HepG2 (cell line): ENCODE measurements around the gene ERC1. TPM values are rescaled to one million over a fixed set of nuclear protein-coding genes. Genes with fewer than 3 reads are reported as not detected.

Experiments
- BRD4 ChIP-seq: sonication (generic); formaldehyde crosslinking; IDR thresholded peaks from 2 replicates; pipeline ENCODE4 v1.4.0; 2020; ENCODE audit warnings: missing genetic modification reagents
- DDIT3 ChIP-seq: sonication (generic); formaldehyde crosslinking; IDR thresholded peaks from 2 replicates; pipeline ENCODE4 v1.4.0; 2020; ENCODE audit warnings: mild to moderate bottlenecking, missing genetic modification reagents
- FOSL2 ChIP-seq: sonication (generic); formaldehyde crosslinking; IDR thresholded peaks from 2 replicates; pipeline ENCODE4 v1.4.0; 2020; ENCODE audit warnings: missing genetic modification reagents
- HES4 ChIP-seq: sonication (generic); formaldehyde crosslinking; IDR thresholded peaks from 2 replicates; pipeline ENCODE4 v1.9.0; 2021; ENCODE audit warnings: mild to moderate bottlenecking, missing genetic modification reagents, borderline replicate concordance
- HINFP ChIP-seq: sonication (generic); formaldehyde crosslinking; IDR thresholded peaks from 2 replicates; pipeline ENCODE4 v1.4.0; 2020; ENCODE audit warnings: low read depth, mild to moderate bottlenecking, missing genetic modification reagents
- IKZF1 ChIP-seq: fragments of 450-650 bp; IDR thresholded peaks from 2 replicates; pipeline ENCODE4 v1.7.1; 2016
- NCOA5 ChIP-seq: sonication (generic); formaldehyde crosslinking; IDR thresholded peaks from 2 replicates; pipeline ENCODE4 v1.4.0; 2020; ENCODE audit warnings: missing genetic modification reagents
- NFATC3 ChIP-seq: sonication (generic); formaldehyde crosslinking; IDR thresholded peaks from 2 replicates; pipeline ENCODE4 v1.5.1; 2020; ENCODE audit warnings: mild to moderate bottlenecking, missing genetic modification reagents
- NONO ChIP-seq, 2 experiments: fragments of 450-650 bp in 1 of 2; sonication (generic) in 1 of 2; formaldehyde crosslinking in 1 of 2; IDR thresholded peaks in 1 of 2; conservative IDR thresholded peaks in 1 of 2; 2 replicates each; pipeline versions ENCODE4 v1.6.1 to v1.8.0; 2017 to 2022; ENCODE audit warnings: mild to moderate bottlenecking in 1 of 2, missing genetic modification reagents in 1 of 2, moderate library complexity in 1 of 2
- POLR2A ChIP-seq, 2 experiments: IDR thresholded peaks; 2 replicates each; pipeline ENCODE4 v1.6.1; 2011; ENCODE audit warnings: low read depth in 2 of 2, low read length in 2 of 2, mild to moderate bottlenecking in 1 of 2, moderate library complexity in 1 of 2; ENCODE audit not compliant: insufficient read depth in 1 of 2
- SMARCE1 ChIP-seq: fragments of 450-650 bp; IDR thresholded peaks from 2 replicates; pipeline ENCODE4 v1.6.1; 2017; ENCODE audit warnings: borderline replicate concordance
- ZC3H13 ChIP-seq: sonication (generic); formaldehyde crosslinking; IDR thresholded peaks from 2 replicates; pipeline ENCODE4 v1.8.1; 2023; ENCODE audit warnings: mild to moderate bottlenecking, missing genetic modification reagents, moderate library complexity
- ZIK1 ChIP-seq: sonication (generic); formaldehyde crosslinking; IDR thresholded peaks from 2 replicates; pipeline ENCODE4 v1.5.0; 2020; ENCODE audit warnings: mild to moderate bottlenecking, low read depth, missing genetic modification reagents, borderline replicate concordance
- ZNF138 ChIP-seq: sonication (generic); formaldehyde crosslinking; IDR thresholded peaks from 2 replicates; pipeline ENCODE4 v1.5.0; 2020; ENCODE audit warnings: mild to moderate bottlenecking, low read depth, missing genetic modification reagents
- ZNF207 ChIP-seq: fragments of 450-650 bp; IDR thresholded peaks from 2 replicates; pipeline ENCODE4 v1.6.1; 2016; ENCODE audit warnings: antibody characterized with exemption, borderline replicate concordance
- ZNF235 ChIP-seq: sonication (generic); formaldehyde crosslinking; IDR thresholded peaks from 2 replicates; pipeline ENCODE4 v1.8.1; 2023; ENCODE audit warnings: mild to moderate bottlenecking, missing genetic modification reagents, borderline replicate concordance
- ZNF431 ChIP-seq: sonication (generic); formaldehyde crosslinking; IDR thresholded peaks from 2 replicates; pipeline ENCODE4 v1.9.0; 2022; ENCODE audit warnings: missing genetic modification reagents, low read depth, mild to moderate bottlenecking, borderline replicate concordance
- ZNF550 ChIP-seq: sonication (generic); formaldehyde crosslinking; IDR thresholded peaks from 2 replicates; pipeline ENCODE4 v1.4.0; 2020; ENCODE audit warnings: mild to moderate bottlenecking, missing genetic modification reagents, borderline replicate concordance
- ZNF772 ChIP-seq: sonication (generic); formaldehyde crosslinking; IDR thresholded peaks from 2 replicates; pipeline ENCODE4 v1.5.0; 2020; ENCODE audit warnings: mild to moderate bottlenecking, missing genetic modification reagents
- ZSCAN12 ChIP-seq: sonication (generic); formaldehyde crosslinking; IDR thresholded peaks from 2 replicates; pipeline ENCODE4 v1.9.0; 2021; ENCODE audit warnings: mild to moderate bottlenecking, missing genetic modification reagents
- ZZZ3 ChIP-seq: sonication (generic); formaldehyde crosslinking; IDR thresholded peaks from 2 replicates; pipeline ENCODE4 v1.4.0; 2020; ENCODE audit warnings: missing genetic modification reagents, mild to moderate bottlenecking, borderline replicate concordance
- polyA plus RNA-seq, 8 experiments: library from polyadenylated mRNA; depleted of rRNA in 3 of 8; stranded (reverse) in 7 of 8; unstranded in 1 of 8; fragments of >200 nt; fragmentation: Illumina TruSeq in 4 of 8; extraction: Trizol in 4 of 8; gene quantifications; 2 replicates each; pipeline versions ENCODE4 v1.2.1 to v1.2.3, GENCODE V29; 2011 to 2016; ENCODE audit warnings: low read depth in 4 of 8, missing spikeins in 1 of 8, mixed read lengths in 1 of 8; ENCODE audit not compliant: insufficient read depth in 1 of 8
- total RNA-seq, 5 experiments: library from RNA; depleted of rRNA; stranded (reverse); fragments of >200 nt; fragmentation: Illumina TruSeq; extraction: Trizol; gene quantifications; 2 replicates each; pipeline ENCODE4 v1.2.3, GENCODE V29; 2016; ENCODE audit warnings: low read depth in 1 of 5
- TF ChIP-seq, protein P1 (sequence below): sonication (generic); formaldehyde crosslinking; IDR thresholded peaks from 2 replicates; pipeline ENCODE4 v1.4.0; 2020; ENCODE audit warnings: missing genetic modification reagents, borderline replicate concordance
- TF ChIP-seq, protein P2 (sequence below): sonication (generic); formaldehyde crosslinking; IDR thresholded peaks from 2 replicates; pipeline ENCODE4 v1.4.0; 2020; ENCODE audit warnings: missing genetic modification reagents, low read depth, mild to moderate bottlenecking, borderline replicate concordance

ERC1 gene
- total and polyA plus RNA-seq, 2 of the 13 experiments (the other 11 are each of a cell fraction or from before 2014, with no cell fraction given) = 6.1 to 12.4 TPM

DNA sequence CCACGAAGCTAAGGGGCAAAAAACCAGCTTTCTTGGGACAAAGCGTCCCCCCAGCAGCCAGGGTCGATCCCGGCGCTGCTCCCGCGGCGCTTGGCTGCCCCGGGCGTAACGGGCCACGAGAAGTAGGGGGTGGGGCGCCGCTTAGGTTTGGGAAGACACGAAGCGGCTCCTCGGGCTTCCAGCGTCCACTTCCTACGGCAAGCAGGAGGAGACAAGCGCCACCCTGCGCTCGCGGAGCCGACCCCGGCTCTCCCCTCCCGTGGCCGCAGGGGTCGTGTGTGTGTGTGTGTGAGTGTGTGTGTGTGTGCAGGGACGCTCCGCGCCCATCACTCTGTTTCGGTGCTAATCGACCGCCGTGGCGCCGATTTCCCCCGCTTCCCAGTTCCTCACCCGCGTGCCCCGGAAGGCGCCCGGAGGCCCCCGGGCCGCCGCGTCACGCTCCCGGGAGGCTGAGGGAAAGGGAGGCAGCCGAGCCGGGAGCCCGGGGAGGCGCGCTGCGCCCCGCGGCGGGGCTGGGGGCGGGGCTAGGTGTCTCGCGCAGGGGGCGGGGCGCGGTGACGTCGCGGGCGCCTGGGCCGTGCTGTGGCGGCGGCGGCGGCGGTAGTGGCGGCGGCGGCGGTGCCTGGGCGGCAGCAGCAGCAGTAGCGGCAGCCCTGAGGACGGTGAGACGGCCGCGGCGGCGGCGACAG lies at the start of gene ERC1 (continued):
- no peak for TF ChIP-seq NONO (IDR thresholded peaks at IDR 0.05)
- peak; percentile 82 for TF ChIP-seq NONO (CRISPR knock-in tag; conservative IDR thresholded peaks at IDR 0.05)
- 0 out of 2 replicates have a peak, but pooled peaks have one; percentile 78 for TF ChIP-seq ZNF550
- peak; percentile 26; the same call in 1 of the 2 replicates for TF ChIP-seq HINFP (CRISPR knock-in tag)
- TF ChIP-seq IKZF1 = no peak
- TF ChIP-seq ZC3H13 (CRISPR knock-in tag) = peak; percentile 75
- no peak for TF ChIP-seq ZNF235 (CRISPR knock-in tag)
- TF ChIP-seq ZSCAN12 (CRISPR knock-in tag) = 0 out of 2 replicates have a peak, but pooled peaks have one; percentile 65
- no peak; the same call in 1 of the 2 replicates for TF ChIP-seq ZNF138
- no peak for TF ChIP-seq ZNF207
- peak; percentile 78 for TF ChIP-seq ZNF772
- peak; percentile 80 to 85 for TF ChIP-seq POLR2A (IDR thresholded peaks at IDR 0.05; ENCODE audit: insufficient read depth in 1 of 2, low read depth in 2 of 2, low read length in 2 of 2)
- TF ChIP-seq NFATC3 (CRISPR knock-in tag) = no peak; the same call in 1 of the 2 replicates
- TF ChIP-seq, protein P1, sequence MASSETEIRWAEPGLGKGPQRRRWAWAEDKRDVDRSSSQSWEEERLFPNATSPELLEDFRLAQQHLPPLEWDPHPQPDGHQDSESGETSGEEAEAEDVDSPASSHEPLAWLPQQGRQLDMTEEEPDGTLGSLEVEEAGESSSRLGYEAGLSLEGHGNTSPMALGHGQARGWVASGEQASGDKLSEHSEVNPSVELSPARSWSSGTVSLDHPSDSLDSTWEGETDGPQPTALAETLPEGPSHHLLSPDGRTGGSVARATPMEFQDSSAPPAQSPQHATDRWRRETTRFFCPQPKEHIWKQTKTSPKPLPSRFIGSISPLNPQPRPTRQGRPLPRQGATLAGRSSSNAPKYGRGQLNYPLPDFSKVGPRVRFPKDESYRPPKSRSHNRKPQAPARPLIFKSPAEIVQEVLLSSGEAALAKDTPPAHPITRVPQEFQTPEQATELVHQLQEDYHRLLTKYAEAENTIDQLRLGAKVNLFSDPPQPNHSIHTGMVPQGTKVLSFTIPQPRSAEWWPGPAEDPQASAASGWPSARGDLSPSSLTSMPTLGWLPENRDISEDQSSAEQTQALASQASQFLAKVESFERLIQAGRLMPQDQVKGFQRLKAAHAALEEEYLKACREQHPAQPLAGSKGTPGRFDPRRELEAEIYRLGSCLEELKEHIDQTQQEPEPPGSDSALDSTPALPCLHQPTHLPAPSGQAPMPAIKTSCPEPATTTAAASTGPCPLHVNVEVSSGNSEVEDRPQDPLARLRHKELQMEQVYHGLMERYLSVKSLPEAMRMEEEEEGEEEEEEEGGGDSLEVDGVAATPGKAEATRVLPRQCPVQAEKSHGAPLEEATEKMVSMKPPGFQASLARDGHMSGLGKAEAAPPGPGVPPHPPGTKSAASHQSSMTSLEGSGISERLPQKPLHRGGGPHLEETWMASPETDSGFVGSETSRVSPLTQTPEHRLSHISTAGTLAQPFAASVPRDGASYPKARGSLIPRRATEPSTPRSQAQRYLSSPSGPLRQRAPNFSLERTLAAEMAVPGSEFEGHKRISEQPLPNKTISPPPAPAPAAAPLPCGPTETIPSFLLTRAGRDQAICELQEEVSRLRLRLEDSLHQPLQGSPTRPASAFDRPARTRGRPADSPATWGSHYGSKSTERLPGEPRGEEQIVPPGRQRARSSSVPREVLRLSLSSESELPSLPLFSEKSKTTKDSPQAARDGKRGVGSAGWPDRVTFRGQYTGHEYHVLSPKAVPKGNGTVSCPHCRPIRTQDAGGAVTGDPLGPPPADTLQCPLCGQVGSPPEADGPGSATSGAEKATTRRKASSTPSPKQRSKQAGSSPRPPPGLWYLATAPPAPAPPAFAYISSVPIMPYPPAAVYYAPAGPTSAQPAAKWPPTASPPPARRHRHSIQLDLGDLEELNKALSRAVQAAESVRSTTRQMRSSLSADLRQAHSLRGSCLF = no peak
- TF ChIP-seq FOSL2 (CRISPR knock-in tag) = no peak
- TF ChIP-seq ZNF431 (CRISPR knock-in tag) = no peak; the same call in 1 of the 2 replicates
- TF ChIP-seq DDIT3 = no peak
- TF ChIP-seq SMARCE1 = no peak
- TF ChIP-seq, protein P2, sequence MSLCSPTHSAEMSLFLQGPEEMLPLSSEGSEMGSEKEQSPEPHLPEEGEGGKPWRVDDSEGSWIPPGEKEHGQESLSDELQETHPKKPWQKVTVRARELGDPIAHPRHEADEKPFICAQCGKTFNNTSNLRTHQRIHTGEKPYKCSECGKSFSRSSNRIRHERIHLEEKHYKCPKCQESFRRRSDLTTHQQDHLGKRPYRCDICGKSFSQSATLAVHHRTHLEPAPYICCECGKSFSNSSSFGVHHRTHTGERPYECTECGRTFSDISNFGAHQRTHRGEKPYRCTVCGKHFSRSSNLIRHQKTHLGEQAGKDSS (CRISPR knock-in tag) = no peak
- peak; percentile 50; the same call in 1 of the 2 replicates for TF ChIP-seq ZIK1 (CRISPR knock-in tag)
- peak; percentile 48; the same call in 1 of the 2 replicates for TF ChIP-seq ZZZ3 (CRISPR knock-in tag)
- TF ChIP-seq HES4 (CRISPR knock-in tag) = peak; percentile 81; the same call in 1 of the 2 replicates
- TF ChIP-seq NCOA5 = no peak
- 0 out of 2 replicates have a peak, but pooled peaks have one; percentile 77 for TF ChIP-seq BRD4 (CRISPR knock-in tag)
